Epidermal melanocyte (primary cell): ENCODE results near the gene UCK2.

Experiments used
- DNase-seq: peaks from one replicate; pipeline ENCODE4 v3.0.0; 2011; ENCODE audit warnings: low spot score; ENCODE audit not compliant: insufficient read length

Gene UCK2

GRCh38 chr1:165879946-165880345, 52.5 kb downstream of the UCK2 start:
- DNase-seq: no peak

- no peak for DNase-seq
Measured at GRCh38 chr1:165880993-165881392, 53.6 kb downstream of the UCK2 start.

- no peak for DNase-seq
Measured at GRCh38 chr1:165882168-165882837, 54.9 kb downstream of the UCK2 start.

GRCh38 chr1:165883056-165883455, 55.6 kb downstream of the UCK2 start:
- no peak for DNase-seq

- no peak for DNase-seq
Measured at GRCh38 chr1:165884009-165884689, 56.7 kb downstream of the UCK2 start.

GRCh38 chr1:165884690-165885304, 57.4 kb downstream of the UCK2 start:
- DNase-seq: no peak

GRCh38 chr1:165885305-165885694, 57.9 kb downstream of the UCK2 start:
- DNase-seq: no peak

GRCh38 chr1:165886193-165886592, 58.8 kb downstream of the UCK2 start:
- no peak for DNase-seq

- DNase-seq: no peak
Measured at GRCh38 chr1:165886983-165887382, 59.6 kb downstream of the UCK2 start.

GRCh38 chr1:165887877-165888551, 60.6 kb downstream of the UCK2 start:
- no peak for DNase-seq

- no peak for DNase-seq
Measured at GRCh38 chr1:165888552-165888920, 61.1 kb downstream of the UCK2 start.

GRCh38 chr1:165890684-165891083, 63.3 kb downstream of the UCK2 start:
- no peak for DNase-seq

- DNase-seq: no peak
Measured at GRCh38 chr1:165891111-165891860, 63.9 kb downstream of the UCK2 start.

- DNase-seq: no peak
Measured at GRCh38 chr1:165892935-165893334, 65.5 kb downstream of the UCK2 start.

GRCh38 chr1:165893507-165893906, 66.1 kb downstream of the UCK2 start:
- DNase-seq: no peak

GRCh38 chr1:165894591-165894990, 67.2 kb downstream of the UCK2 start:
- DNase-seq: no peak

- no peak for DNase-seq
Measured at GRCh38 chr1:165895451-165895871, 68.0 kb downstream of the UCK2 start.

- DNase-seq: peak; percentile 33
Measured at GRCh38 chr1:165896277-165896676, 68.9 kb downstream of the UCK2 start.

- DNase-seq: no peak
Measured at GRCh38 chr1:165897326-165898303, 70.2 kb downstream of the UCK2 start.

- DNase-seq: peak; percentile 32
Measured at GRCh38 chr1:165898837-165899236, 71.4 kb downstream of the UCK2 start.
